IMR-90 (cell line): Measurements from ENCODE around the gene BAIAP2L1. TPM values are rescaled to one million over a fixed set of nuclear protein-coding genes. Genes with fewer than 3 reads are reported as not detected.

ENCODE experiments used
- ATAC-seq: fragments of 200-7000 bp; cut with Tn5 transposase; 2 replicates; pipeline ENCODE4 v1.9.1; 2020; ENCODE audit warnings: low read depth, mild to moderate bottlenecking, moderate library complexity
- BruUV-seq: library from RNA; stranded (reverse); fragments of 400-500 nt; replicated peaks from 2 replicates; lab custom pipeline; 2021; lab: Mats Ljungman, UMichigan
- CTCF ChIA-PET: fragments of 300-600 bp; formaldehyde crosslinking; extraction: SDS; loops from one replicate; lab custom pipeline; 2021; ENCODE audit warnings: antibody characterized with exemption; lab: Yijun Ruan, JAX
- POLR2A ChIA-PET: fragments of 300-600 bp; sonication (Branson Sonifier 250); formaldehyde crosslinking; loops from one replicate; lab custom pipeline; 2022; ENCODE audit warnings: antibody characterized with exemption; ENCODE audit not compliant: unreplicated experiment; lab: Charles Lee
- DNase-seq: peaks from one replicate; pipeline ENCODE4 v3.0.0; 2013
- H2AFZ ChIP-seq: replicated peaks from 2 replicates; pipeline ENCODE3; 2013; ENCODE audit warnings: low read length, mild to moderate bottlenecking; ENCODE audit not compliant: poor library complexity
- H2AK5ac ChIP-seq: 2 replicates; pipeline ENCODE4 v1.6.1; 2013; ENCODE audit warnings: low read depth, low read length, inconsistent platforms
- H2AK9ac ChIP-seq: replicated peaks from 2 replicates; pipeline ENCODE3; 2013; ENCODE audit warnings: mild to moderate bottlenecking, low read depth, low read length, moderate library complexity; ENCODE audit not compliant: poor library complexity
- H2BK120ac ChIP-seq: 2 replicates; pipeline ENCODE4 v1.6.1; 2013; ENCODE audit warnings: low read depth, low read length, inconsistent platforms
- H2BK15ac ChIP-seq: 3 replicates; pipeline ENCODE4 v1.6.1; 2013; ENCODE audit warnings: low read depth, low read length, inconsistent platforms
- H2BK20ac ChIP-seq: 2 replicates; pipeline ENCODE4 v1.6.1; 2013; ENCODE audit warnings: low read depth, mild to moderate bottlenecking, inconsistent platforms, low read length, moderate library complexity
- H2BK5ac ChIP-seq: 2 replicates; pipeline ENCODE4 v1.6.1; 2013; ENCODE audit warnings: mild to moderate bottlenecking, low read depth, low read length, inconsistent platforms; ENCODE audit not compliant: poor library complexity, severe bottlenecking
- H3K14ac ChIP-seq: replicated peaks from 2 replicates; pipeline ENCODE4 v1.6.1; 2013; ENCODE audit warnings: low read depth, low read length, inconsistent platforms
- H3K18ac ChIP-seq: 2 replicates; pipeline ENCODE4 v1.6.1; 2013; ENCODE audit warnings: low read depth, low read length, control low read depth
- H3K23ac ChIP-seq: 2 replicates; pipeline ENCODE4 v1.6.1; 2013; ENCODE audit warnings: low read depth, low read length, inconsistent platforms
- H3K27ac ChIP-seq: 2 replicates; pipeline ENCODE4 v1.5.1; 2013; ENCODE audit warnings: mild to moderate bottlenecking, control low read depth, low read length; ENCODE audit not compliant: insufficient read depth
- H3K27me3 ChIP-seq: 2 replicates; pipeline ENCODE4 v1.6.1; 2013; ENCODE audit warnings: low read length; ENCODE audit not compliant: control insufficient read depth, insufficient read depth
- H3K36me3 ChIP-seq: 2 replicates; pipeline ENCODE4 v1.6.1; 2013; ENCODE audit warnings: low read length, mixed read lengths; ENCODE audit not compliant: control insufficient read depth, insufficient read depth
- H3K4ac ChIP-seq: 2 replicates; pipeline ENCODE4 v1.6.1; 2013; ENCODE audit warnings: low read depth, low read length, inconsistent platforms
- H3K4me1 ChIP-seq: 2 replicates; pipeline ENCODE4 v1.6.1; 2013; ENCODE audit warnings: low read length, mixed read lengths; ENCODE audit not compliant: control insufficient read depth, insufficient read depth
- H3K4me2 ChIP-seq: 2 replicates; pipeline ENCODE4 v1.6.1; 2013; ENCODE audit warnings: low read depth, mild to moderate bottlenecking, control low read depth, low read length, moderate library complexity
- H3K4me3 ChIP-seq: 2 replicates; pipeline ENCODE4 v1.5.1; 2013; ENCODE audit warnings: low read depth, mild to moderate bottlenecking, control low read depth, low read length, moderate library complexity; ENCODE audit not compliant: insufficient read depth
- H3K56ac ChIP-seq: 2 replicates; pipeline ENCODE4 v1.6.1; 2013; ENCODE audit warnings: low read length, inconsistent platforms; ENCODE audit not compliant: insufficient read depth; ENCODE audit errors: extremely low read depth
- H3K79me1 ChIP-seq, 2 experiments: 2 replicates each; pipeline ENCODE4 v1.6.1; 2013; ENCODE audit warnings: low read length in 2 of 2, inconsistent platforms in 1 of 2, low read depth in 1 of 2
- H3K9ac ChIP-seq: 2 replicates; pipeline ENCODE4 v1.6.1; 2013; ENCODE audit warnings: low read depth, low read length, control low read depth
- H3K9me1 ChIP-seq: 2 replicates; pipeline ENCODE4 v1.6.1; 2013; ENCODE audit warnings: low read length, inconsistent platforms; ENCODE audit not compliant: insufficient read depth
- H3K9me3 ChIP-seq: 2 replicates; pipeline ENCODE4 v1.6.1; 2013; ENCODE audit warnings: low read length; ENCODE audit not compliant: control insufficient read depth, insufficient read depth
- H4K20me1 ChIP-seq: 2 replicates; pipeline ENCODE4 v1.6.1; 2013; ENCODE audit warnings: low read length, inconsistent platforms; ENCODE audit not compliant: insufficient read depth
- H4K5ac ChIP-seq: 2 replicates; pipeline ENCODE4 v1.6.1; 2013; ENCODE audit warnings: mild to moderate bottlenecking, low read depth, low read length, control low read depth
- H4K8ac ChIP-seq, 2 experiments: 2 replicates each; pipeline ENCODE4 v1.6.1; 2013; ENCODE audit warnings: low read depth in 2 of 2, low read length in 2 of 2, control low read depth in 1 of 2, inconsistent platforms in 1 of 2
- H4K91ac ChIP-seq: 2 replicates; pipeline ENCODE4 v1.6.1; 2013; ENCODE audit warnings: low read depth, low read length, inconsistent platforms; ENCODE audit not compliant: insufficient read depth
- BHLHE40 ChIP-seq: fragments of 150-350 bp; IDR thresholded peaks from 2 replicates; pipeline ENCODE4 v1.6.1; 2016; ENCODE audit warnings: mild to moderate bottlenecking, low read depth, low read length
- WGBS, 2 experiments: methylation state at CpG; one replicate each; pipeline versions ENCODE4 v1.1.5 to v1.1.7; 2013; ENCODE audit warnings: missing lambda C conversion rate in 2 of 2; ENCODE audit not compliant: insufficient read length in 1 of 2; ENCODE audit errors: extremely low coverage in 2 of 2; 5-methylcytosine and 5-hydroxymethylcytosine counted together
- dilution Hi-C: fragments of 300-500 bp; cut with HindIII; formaldehyde crosslinking; loops from one replicate; pipeline ENCODE4 v1.14.3; 2018; ENCODE audit warnings: low sequenced_read_pairs; ENCODE audit not compliant: unreplicated experiment
- in situ Hi-C: fragments of 300-500 bp; cut with MboI; formaldehyde crosslinking; loops from 3 replicates; pipeline ENCODE4 v1.14.3; 2019; ENCODE audit warnings: low sequenced_read_pairs, inconsistent platforms, mixed read lengths
- intact Hi-C: fragments of 100-400 bp; cut with micrococcal nuclease; formaldehyde crosslinking; loops from 2 replicates; pipeline ENCODE4 v1.10.0; 2022
- polyA plus RNA-seq, 3 experiments: library from polyadenylated mRNA; depleted of rRNA; stranded (reverse); fragments of >200 nt; gene quantifications; 2 replicates each; pipeline ENCODE4 v1.2.3, GENCODE V29; 2012; ENCODE audit warnings: low replicate concordance in 1 of 3
- total RNA-seq: library from RNA; depleted of rRNA; stranded (reverse); fragments of >200 nt; gene quantifications from 2 replicates; pipeline ENCODE4 v1.2.3, GENCODE V29; 2012
- TF ChIP-seq, protein P1 (sequence below): conservative IDR thresholded peaks from 2 replicates; pipeline ENCODE4 v1.5.1; 2012; ENCODE audit warnings: mild to moderate bottlenecking, low read depth, low read length, improper control_type of control experiment

BAIAP2L1 gene
- total and polyA plus RNA-seq, 2 of the 4 experiments (the other 2 are of a cell fraction): 2.2 to 6.0 TPM

DNA sequence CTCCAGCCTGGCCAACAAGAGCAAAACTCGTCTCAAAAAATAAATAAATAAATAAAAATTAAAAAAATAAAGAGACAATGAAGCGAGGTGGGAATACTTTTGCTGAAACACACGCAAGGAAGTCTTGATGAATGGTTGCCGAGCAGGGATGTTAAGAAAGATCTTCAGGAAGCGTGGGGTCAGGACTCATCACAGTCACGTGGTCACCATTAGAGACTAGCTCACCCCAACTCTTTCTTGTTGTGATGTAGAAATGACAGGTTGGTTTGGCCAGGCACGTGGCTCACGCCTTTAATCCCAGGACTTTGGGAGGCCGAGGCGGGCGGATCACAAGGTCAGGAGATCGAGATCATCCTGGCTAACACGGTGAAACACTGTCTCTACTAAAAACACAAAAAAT, 28.9 kb upstream of the BAIAP2L1 start:
- H3K56ac ChIP-seq: no peak overlapping the region

More for the DNA sequence above, 28.9 kb upstream of the BAIAP2L1 start:
- H2AK9ac ChIP-seq: no peak overlapping the region
- no peaks in the 10 kb centered on the region for H3K4me1 ChIP-seq
- in situ Hi-C loops: loop anchor here (5.0 kb wide), 1 partner anchor 413 kb away; no protein-coding TSS in a partner anchor
- H2BK5ac ChIP-seq: no peak overlapping the region
- ChIA-PET CTCF (interaction anchor here (0.6 kb wide), 1 partner anchor 12 kb away, joined by 3 read pairs; no protein-coding TSS in a partner anchor), POLR2A (no interaction called here)
- H3K14ac ChIP-seq: no peak overlapping the region
- no peaks in the 10 kb centered on the region for H3K9me1 ChIP-seq
- H2AFZ ChIP-seq: no peak overlapping the region
- no peak overlapping the region for H2BK15ac ChIP-seq
- dilution Hi-C loops: no loop called here
- H3K79me1 ChIP-seq: no peaks in the 10 kb centered on the region
- no peak overlapping the region for H3K23ac ChIP-seq
- H4K20me1 ChIP-seq: no peaks in the 10 kb centered on the region
- H4K91ac ChIP-seq: no peak overlapping the region
- H2AK5ac ChIP-seq: no peak overlapping the region
- H3K4me2 ChIP-seq: no peak overlapping the region
- no TSS peak for BruUV-seq
- H3K9ac ChIP-seq: no peak overlapping the region
- no peak overlapping the region for H3K4me3 ChIP-seq
- no peaks in the 10 kb centered on the region for H3K9me3 ChIP-seq
- H3K36me3 ChIP-seq: no peaks in the 10 kb centered on the region
- intact Hi-C loops: loop anchor here (5.0 kb wide), 1 partner anchor 318 kb away; no protein-coding TSS in a partner anchor
- no peak overlapping the region for H3K27ac ChIP-seq
- H2BK20ac ChIP-seq: no peak overlapping the region
- no peak overlapping the region for H2BK120ac ChIP-seq
- DNase-seq: no peak
- TF ChIP-seq BHLHE40: no peak
- TF ChIP-seq, protein P1, sequence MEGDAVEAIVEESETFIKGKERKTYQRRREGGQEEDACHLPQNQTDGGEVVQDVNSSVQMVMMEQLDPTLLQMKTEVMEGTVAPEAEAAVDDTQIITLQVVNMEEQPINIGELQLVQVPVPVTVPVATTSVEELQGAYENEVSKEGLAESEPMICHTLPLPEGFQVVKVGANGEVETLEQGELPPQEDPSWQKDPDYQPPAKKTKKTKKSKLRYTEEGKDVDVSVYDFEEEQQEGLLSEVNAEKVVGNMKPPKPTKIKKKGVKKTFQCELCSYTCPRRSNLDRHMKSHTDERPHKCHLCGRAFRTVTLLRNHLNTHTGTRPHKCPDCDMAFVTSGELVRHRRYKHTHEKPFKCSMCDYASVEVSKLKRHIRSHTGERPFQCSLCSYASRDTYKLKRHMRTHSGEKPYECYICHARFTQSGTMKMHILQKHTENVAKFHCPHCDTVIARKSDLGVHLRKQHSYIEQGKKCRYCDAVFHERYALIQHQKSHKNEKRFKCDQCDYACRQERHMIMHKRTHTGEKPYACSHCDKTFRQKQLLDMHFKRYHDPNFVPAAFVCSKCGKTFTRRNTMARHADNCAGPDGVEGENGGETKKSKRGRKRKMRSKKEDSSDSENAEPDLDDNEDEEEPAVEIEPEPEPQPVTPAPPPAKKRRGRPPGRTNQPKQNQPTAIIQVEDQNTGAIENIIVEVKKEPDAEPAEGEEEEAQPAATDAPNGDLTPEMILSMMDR: no peak
- no peak overlapping the region for H4K5ac ChIP-seq
- no peak overlapping the region for H4K8ac ChIP-seq
- H3K18ac ChIP-seq: no peak overlapping the region
- ATAC-seq: no peak
- no peak overlapping the region for H3K4ac ChIP-seq
- no peaks in the 10 kb centered on the region; the same call in 1 of the 2 replicates for H3K27me3 ChIP-seq
- WGBS, 2 experiments: 80% methylated on average over 2 of the region's 13 CpGs; no CpG with 5 or more reads in 1 of the 2 experiments
